Sciatic nerve (tissue), 2 donors: ENCODE measurements around the gene AFAP1. TPM values are rescaled to one million over a fixed set of nuclear protein-coding genes. Genes with fewer than 3 reads are reported as not detected.

Experiments
- ATAC-seq: fragments of 200-7000 bp; cut with Tn5 transposase; one replicate; pipeline ENCODE4 v1.9.1; 2020; ENCODE audit warnings: mild to moderate bottlenecking, moderate library complexity
- DNase-seq: peaks from one replicate; pipeline ENCODE4 v3.0.0-alpha.2; 2020; ENCODE audit warnings: low spot score
- intact Hi-C: fragments of 100-400 bp; cut with DNase I; formaldehyde crosslinking; loops from one replicate; pipeline ENCODE4 v1.14.2; 2022
- total RNA-seq: library from RNA; stranded (reverse); fragmentation: NEBNext Ultra II Directional; extraction: Animal tissue kit (Norgen Biotek cat#: 25700); gene quantifications from one replicate; pipeline ENCODE4 v1.2.1, GENCODE V29; 2021
- donor health status: DM: no; HTN: no; CAD: no.
- donor health status: DM: no; HTN: no; CAD: no.

AFAP1 gene, protein sequence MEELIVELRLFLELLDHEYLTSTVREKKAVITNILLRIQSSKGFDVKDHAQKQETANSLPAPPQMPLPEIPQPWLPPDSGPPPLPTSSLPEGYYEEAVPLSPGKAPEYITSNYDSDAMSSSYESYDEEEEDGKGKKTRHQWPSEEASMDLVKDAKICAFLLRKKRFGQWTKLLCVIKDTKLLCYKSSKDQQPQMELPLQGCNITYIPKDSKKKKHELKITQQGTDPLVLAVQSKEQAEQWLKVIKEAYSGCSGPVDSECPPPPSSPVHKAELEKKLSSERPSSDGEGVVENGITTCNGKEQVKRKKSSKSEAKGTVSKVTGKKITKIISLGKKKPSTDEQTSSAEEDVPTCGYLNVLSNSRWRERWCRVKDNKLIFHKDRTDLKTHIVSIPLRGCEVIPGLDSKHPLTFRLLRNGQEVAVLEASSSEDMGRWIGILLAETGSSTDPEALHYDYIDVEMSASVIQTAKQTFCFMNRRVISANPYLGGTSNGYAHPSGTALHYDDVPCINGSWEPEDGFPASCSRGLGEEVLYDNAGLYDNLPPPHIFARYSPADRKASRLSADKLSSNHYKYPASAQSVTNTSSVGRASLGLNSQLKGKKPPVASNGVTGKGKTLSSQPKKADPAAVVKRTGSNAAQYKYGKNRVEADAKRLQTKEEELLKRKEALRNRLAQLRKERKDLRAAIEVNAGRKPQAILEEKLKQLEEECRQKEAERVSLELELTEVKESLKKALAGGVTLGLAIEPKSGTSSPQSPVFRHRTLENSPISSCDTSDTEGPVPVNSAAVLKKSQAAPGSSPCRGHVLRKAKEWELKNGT
- total RNA-seq: 64.5 TPM

DNA sequence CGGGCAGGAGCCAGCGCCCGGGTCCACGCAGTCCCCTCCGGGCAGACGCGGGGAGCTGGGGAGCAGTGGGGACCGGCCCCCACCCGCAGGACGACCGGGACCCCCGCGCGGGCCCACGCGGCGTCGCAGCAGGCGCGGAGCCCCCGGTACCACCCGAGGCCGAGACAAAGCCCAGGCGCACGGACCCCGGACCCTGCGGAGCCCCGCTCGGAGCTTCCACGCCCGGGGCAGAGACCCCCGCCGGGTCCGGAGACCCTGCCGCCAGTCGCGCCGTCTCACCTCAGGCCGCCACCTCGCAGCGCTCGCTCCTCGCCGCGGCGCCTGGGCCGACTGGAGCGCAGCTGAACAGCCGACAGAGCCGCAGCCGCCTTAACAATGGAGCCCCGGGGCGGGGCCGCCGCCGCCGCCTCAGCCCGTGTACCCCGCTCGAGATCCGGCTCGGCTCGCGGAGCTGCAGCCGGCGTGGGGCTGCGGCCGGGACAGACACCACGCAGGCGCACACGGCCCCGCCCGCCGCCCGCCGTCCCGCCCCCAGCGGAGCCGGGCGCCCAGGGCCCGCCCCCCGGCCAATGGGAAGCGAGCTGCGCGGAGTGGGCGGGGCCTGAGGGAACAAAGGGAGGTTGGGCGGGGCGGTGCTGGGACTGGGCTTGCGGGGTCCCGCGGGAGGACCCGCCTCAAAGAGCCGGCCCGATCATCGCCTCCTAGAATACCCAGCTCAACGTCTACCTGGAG is at the start of gene AFAP1:
Gene AFAP1 (minus strand): TSS at position 485 of the 732 bp plus-strand sequence. CDS start 67,783 bp downstream, outside the sequence.
- DNase-seq (peak; percentile 95), ATAC-seq (peak; percentile 94)
- intact Hi-C loops: no loop called here

DNA sequence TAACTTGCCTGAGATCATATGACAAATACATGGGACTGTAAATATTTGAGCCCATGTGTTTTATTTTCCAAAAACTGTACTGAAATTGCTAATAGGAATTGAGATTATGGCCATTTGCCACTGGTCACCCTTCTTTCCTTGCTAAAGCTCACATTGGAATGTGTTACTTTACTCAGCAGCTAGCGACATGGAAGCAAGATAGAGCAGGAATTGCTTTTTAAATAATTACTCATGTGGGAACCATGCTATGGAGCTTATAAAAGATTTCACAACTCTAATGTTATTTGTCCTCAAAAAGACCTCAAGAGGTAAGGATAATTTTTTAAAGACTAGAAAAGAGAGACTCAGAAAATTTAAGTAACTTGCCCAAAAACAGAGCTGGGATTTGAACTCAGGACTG is 48.8 kb upstream of the AFAP1 start:
- intact Hi-C loops: loop anchor here (5.0 kb wide), 1 partner anchor 181 kb away; no protein-coding TSS in a partner anchor
- ATAC-seq (no peak), DNase-seq (no peak)

DNA sequence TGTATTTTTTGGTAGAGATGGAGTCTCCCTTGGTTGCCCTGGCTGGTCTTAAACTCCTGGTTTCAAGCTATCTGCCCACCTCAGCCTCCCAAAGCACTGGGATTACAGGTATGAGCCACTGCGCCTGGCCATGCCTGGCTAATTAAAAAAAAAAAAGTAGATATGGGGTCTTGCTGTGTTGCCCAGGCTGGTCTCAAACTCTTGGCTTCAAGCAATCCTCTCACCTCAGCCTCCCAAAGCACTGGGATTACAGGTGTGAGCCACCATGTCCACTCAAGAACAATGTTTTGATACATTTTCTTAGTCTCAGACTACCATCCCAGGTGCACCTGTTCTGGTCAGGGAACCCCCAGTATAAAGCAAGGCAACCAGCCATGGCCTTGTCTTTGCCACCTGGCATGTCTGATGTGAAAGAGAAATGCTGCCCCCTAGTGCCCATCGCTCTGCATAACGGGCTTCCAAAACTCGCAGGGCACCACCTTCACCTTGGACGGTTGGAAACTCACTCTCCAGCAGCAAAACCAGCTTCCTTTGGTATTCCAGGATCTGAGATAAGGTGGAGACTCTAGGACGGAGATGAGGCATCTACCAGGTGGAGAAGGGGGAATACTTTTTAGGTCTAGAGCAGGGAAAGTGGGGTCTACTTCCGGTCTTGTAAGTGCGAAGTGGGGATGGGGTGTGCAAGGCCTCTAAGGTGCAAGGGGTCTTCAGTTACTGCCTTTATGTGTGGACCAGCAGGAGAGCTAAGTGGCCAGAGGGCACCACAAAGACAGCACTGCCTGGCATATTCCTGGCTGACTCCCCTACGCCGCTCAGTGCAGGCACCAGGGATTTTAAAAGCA is 47.7 kb upstream of the AFAP1 start:
- DNase-seq: peak; percentile 88
- intact Hi-C loops: loop anchor here (5.0 kb wide), 1 partner anchor 180 kb away; no protein-coding TSS in a partner anchor
- peak; percentile 81 for ATAC-seq

DNA sequence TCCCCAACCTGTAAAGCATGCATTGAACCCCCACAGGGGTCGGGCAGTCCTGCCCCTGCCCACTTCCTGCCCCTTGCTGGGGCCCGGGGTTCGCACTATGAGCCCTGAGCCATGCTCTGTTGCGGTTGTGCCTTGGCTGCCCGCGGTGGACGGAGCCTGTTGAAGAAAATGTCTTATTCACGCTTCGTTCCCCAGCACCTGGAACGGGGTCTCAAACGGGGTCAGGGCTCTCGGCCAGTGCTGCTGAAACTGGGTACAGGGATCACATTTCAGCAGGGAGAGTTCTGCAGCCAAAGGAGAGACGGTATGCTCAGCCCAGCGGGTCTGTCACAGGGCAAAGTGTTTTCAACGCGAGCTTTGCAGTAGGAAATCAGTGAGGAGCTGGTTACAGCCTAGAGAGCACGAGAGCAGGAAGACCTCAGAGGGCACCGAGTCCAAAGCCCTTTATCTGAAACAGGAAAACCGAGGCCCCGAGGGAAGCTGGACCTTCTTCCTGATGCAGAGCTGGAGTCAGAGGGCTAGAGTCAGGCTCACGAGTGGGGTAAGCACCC is 46.3 kb upstream of the AFAP1 start:
- intact Hi-C loops: loop anchor here (5.0 kb wide), 1 partner anchor 179 kb away; no protein-coding TSS in a partner anchor
- DNase-seq (no peak), ATAC-seq (peak; percentile 61)

DNA sequence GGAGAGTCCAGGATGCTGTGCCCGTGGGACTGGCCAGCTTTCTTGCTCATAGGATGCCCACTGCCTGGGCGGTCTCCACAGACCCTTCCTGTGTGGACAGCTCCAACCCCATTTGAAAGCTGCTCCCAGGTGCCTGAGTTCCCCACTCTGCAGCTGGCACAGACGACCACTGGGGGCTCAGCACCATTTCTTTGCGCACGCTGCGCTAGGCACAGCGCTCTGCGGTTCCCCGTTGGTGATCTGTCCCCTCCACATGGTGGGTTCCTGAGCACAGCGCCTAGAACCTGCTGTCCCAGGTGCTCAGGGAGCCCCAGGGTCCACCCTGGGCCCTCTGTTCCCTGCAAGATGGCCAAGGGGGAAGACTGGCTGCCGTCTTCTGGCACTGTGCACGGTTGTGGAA is 45.4 kb upstream of the AFAP1 start:
- no peak for ATAC-seq
- intact Hi-C loops: loop anchor here (5.0 kb wide), 1 partner anchor 178 kb away; no protein-coding TSS in a partner anchor

DNA sequence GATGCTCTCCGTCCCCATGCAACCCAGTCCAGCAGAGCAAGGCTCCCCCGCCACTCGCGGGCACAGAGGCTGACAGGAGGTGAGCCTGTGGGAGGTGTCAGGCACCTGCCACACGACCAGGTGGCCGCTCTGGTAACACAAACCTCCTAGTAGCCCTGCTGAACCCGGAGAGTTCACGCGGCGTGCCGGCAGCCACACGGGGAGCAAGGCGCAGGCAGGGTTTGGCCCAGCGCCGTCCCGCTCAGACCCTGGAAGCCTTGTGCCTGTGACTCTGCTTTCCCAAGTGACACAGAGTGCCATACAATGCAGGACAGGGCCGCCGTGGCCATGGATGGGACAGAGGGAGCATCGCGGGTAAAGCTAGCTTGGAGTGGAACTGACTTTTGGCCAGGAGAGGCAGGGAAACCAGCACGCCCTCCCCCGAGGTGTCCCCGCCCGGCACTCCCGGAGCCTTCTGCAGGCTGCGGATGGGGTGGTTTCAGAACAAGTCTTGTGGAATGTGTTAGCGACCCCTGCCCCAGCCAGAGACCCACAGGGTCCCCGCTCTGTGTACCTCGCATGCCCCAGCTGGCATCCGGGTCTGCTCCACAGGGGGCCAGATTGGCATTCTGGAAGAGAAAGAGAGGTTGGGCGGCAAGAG is 44.7 kb upstream of the AFAP1 start:
- intact Hi-C loops: no loop called here
- ATAC-seq: no peak
- no peak for DNase-seq

More for the DNA sequence above, 45.4 kb upstream of the AFAP1 start:
- DNase-seq: no peak

DNA sequence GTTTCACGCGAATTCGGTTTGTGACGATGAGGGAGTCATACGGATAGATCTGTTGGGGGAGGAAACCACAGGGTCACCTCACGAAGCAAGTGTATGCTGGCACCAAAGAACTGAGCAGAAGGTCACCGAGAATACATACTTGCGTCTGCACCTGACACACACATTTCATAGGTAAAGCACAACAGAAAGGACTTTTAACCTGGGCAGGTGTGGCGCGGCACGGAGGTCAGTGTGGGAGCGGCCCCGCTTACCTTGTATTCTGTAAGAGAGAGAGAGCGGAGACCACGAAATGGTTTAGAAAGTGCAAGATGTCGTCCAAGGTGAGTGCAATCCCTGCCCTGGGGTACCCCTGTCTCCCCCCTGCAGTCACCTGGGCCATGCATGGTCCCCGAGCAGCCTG is 43.6 kb upstream of the AFAP1 start:
- intact Hi-C loops: no loop called here
- no peak for DNase-seq
- no peak for ATAC-seq

DNA sequence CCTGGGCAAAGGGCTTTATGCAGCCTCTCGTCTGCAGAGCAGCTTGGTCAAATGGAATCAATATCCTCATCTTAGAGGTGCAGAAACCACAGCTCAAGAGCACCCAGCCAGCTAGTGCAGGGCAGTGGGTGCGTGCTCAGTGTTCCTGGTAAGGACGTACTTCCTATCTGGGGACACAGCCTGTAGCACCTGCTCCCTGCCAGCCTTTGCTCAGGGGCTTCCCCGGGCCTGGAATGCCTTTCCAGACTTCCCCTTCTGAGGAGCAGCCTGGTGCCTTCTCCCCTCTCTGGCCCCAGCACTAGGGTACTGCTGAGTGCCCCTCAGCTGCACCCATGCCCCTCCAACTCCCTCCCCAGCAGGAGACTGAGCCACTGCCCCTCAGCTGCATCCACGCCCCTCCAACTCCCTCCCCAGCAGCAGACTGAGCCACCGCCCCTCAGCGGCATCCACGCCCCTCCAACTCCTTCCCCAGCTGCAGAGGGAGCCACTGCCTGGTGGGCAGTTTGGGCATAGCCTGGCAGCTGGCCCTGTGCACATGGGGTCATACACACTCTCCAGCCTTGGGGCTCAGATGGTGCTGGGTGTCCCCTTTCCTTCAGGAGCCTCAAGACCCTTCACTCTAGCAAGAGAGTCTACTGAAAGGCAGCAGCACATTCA is 42.2 kb upstream of the AFAP1 start:
- ATAC-seq (no peak), DNase-seq (no peak)
- intact Hi-C loops: no loop called here

DNA sequence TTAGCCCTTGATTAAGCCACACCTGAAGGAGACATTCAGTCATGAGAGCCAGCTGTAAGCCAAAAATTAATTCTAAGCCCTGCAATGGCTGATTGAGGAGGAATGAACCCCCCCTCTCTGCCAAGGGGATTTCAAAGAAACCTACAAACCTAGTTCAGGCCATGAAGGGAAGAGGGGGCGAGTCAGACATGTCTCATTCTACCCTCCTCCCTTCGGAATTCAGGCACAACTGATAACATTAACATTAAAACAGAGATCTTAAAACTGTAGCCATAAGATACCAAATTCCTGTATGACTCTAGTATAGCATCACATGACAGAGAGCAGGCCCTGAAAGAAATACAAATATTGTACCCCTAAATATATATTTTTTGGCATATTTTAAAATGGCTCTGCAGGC is 40.4 kb upstream of the AFAP1 start:
- DNase-seq (no peak), ATAC-seq (no peak)
- intact Hi-C loops: no loop called here

DNA sequence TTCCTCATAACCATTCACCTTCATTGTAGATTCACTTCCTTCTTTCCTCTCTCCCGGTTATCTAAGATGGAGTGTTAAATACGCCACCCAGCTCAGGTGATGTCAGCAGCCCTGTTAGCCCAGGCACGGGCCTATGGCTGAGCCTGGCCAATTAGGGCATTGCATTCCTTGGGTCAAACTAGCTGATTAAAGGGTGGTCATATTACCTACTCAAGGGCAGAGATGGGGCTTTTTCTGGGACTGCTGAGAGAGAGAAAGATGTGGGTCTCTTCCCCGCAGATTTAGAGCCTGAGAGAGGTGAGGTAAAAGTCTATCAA is 39.9 kb upstream of the AFAP1 start:
- DNase-seq (no peak), ATAC-seq (no peak)
- intact Hi-C loops: no loop called here

DNA sequence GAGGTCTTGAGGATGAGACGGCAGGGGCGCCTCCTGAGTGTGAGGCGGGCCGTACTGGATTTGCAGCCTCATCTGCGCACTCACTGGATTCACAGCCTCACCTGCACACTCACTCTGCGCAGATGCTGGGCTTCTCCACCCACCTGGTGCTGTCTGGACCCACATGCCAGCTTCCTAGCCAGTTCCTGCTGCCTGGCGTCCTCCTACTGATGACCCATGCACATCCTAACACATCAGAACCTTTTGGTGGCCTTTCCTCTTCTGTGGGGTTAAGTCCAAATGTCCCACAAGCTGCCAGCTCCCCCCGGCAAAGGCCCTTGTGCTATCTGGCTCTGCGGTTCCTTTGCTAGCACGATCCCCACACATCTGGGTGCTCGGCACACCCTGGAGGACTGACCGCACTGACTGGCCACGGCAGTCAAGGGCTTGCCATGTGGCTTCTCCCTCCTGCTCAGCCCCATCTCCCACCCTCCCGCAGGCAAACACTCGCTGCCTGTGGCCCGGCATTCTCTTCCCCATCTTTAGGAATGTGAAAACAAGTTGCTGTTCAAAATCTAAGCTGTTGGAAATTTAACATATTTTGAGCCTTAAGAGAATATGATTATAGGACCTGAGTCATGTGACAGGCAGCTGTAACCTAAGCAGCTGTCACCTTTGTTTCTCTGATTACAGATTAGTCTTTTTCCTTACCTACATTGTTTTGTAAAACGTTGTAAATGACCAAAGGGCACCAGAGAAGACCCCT is 39.4 kb upstream of the AFAP1 start:
- ATAC-seq (peak; percentile 14), DNase-seq (no peak)
- intact Hi-C loops: no loop called here

DNA sequence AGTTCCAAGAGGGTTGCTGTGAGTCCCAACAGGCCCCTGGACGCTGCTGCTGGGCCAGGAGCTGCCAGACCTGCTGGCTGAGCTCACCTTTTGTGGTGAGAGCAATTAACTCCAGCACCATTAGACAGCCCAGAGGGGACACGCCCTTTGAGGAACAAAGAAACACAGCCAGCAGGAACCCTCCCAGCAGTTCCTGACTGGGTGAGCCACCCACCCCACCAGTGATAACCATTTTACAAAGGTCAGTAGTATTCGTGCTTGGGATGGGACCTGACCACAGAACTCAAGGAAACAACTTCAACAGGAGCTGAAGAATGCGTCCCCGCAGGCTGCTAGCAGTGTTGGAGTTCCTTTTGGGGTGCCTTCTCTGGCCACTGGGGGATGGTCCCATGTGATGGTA is 38.8 kb upstream of the AFAP1 start:
- intact Hi-C loops: no loop called here
- ATAC-seq (peak; percentile 47), DNase-seq (no peak)

DNA sequence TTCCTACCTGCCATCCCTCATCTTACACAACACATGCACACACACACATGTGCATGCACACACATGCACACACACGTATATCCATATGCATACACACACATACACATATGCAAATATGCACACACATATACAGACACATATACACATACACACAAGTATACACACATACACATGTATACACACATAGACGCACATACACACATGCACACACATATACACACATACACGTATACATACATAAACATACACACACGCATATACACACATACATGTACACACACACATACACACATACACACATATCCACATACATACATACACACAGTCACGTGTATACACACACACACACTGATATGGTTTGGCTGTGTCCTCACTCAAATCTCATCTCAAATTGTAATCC is 37.0 kb upstream of the AFAP1 start:
- no peak for DNase-seq
- intact Hi-C loops: no loop called here

DNA sequence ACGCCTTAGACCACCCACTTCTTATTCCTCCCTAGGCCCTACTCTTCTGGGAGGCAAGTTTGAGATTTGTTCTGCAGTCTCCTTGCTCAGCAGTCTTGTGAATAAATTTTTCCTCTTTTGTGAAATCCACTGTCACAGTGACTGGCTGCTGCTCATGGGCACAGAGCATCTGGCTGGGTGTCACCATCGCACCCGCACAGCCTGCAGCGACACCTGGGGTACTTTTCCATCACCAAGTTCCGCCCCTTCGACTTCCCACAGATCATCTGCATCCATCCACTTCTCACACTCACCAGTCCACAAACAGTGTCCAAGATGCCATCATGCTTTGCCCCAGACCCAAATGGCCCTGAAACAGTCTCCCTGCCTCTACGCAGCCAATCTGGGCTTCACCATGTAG is 36.4 kb upstream of the AFAP1 start:
- no peak for DNase-seq
- intact Hi-C loops: no loop called here
- no peak for ATAC-seq

More for the DNA sequence above, 37.0 kb upstream of the AFAP1 start:
- ATAC-seq: no peak

DNA sequence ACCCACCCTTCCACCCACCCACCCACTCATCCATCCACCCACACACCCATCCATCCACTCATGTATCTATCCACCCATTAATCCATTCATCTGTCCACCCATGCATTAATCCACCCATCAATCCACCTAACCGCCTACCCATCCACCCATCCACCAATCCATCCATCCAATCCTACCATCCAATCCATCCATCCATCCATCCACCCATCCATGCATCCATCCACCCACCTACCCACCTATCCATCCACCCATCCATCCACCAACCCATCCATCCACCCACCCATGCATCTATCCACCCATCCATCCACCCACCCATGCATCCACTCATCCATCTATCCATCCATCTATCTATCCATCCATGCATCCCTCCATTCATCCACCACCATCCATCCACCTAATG is 34.8 kb upstream of the AFAP1 start:
- intact Hi-C loops: no loop called here
- ATAC-seq (no peak), DNase-seq (no peak)

DNA sequence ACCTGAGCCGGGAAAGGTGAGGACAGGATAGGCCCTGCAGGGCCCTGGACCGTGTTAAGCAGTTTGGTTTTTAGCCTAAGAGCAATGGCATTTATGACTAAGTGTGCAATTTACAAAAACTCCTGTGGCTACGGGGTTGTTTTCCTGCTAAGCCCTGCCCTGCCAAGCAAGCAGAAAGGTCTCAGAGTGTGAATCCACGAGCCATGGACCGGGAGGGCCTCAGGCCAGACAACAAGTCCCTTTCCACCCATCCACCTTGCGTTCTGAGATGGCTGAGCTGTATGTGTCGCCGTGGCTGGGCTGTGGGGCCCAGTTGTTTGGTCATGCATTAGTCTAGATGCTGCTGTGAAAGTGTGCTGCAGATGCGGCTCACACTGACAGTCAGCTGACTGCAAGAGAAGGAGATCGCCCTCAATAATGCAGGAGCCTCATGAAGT is 33.9 kb upstream of the AFAP1 start:
- no peak for DNase-seq
- no peak for ATAC-seq
- intact Hi-C loops: no loop called here
